ENCODE results near the gene STXBP6.

STXBP6 gene

GRCh38 chr14:25017562-25017961 is 32.4 kb downstream of the STXBP6 start:
- no peak overlapping the region for H3K4me3 ChIP-seq (ENCODE audit: low read length)
- DNase-seq (ENCODE audit: low read depth), result no peak
- no peak for TF ChIP-seq CTCF (conservative IDR thresholded peaks at IDR 0.05; ENCODE audit: low read length)

- H3K4me3 ChIP-seq (ENCODE audit: low read length), result no peak overlapping the region
- TF ChIP-seq CTCF (conservative IDR thresholded peaks at IDR 0.05; ENCODE audit: low read length), result no peak
- DNase-seq (ENCODE audit: low read depth), result no peak
Measured at GRCh38 chr14:25015761-25016160, 34.2 kb downstream of the STXBP6 start.

- TF ChIP-seq CTCF (conservative IDR thresholded peaks at IDR 0.05; ENCODE audit: low read length), result no peak
- no peak overlapping the region for H3K4me3 ChIP-seq (ENCODE audit: low read length)
- DNase-seq (ENCODE audit: low read depth), result no peak
Measured at GRCh38 chr14:25014440-25014839, 35.5 kb downstream of the STXBP6 start.

GRCh38 chr14:25011095-25011494 is 38.9 kb downstream of the STXBP6 start:
- H3K4me3 ChIP-seq (ENCODE audit: low read length), result no peak overlapping the region
- TF ChIP-seq CTCF (conservative IDR thresholded peaks at IDR 0.05; ENCODE audit: low read length), result no peak
- no peak for DNase-seq (ENCODE audit: low read depth)

- H3K4me3 ChIP-seq (ENCODE audit: low read length), result no peak overlapping the region
- no peak for TF ChIP-seq CTCF (conservative IDR thresholded peaks at IDR 0.05; ENCODE audit: low read length)
- DNase-seq (ENCODE audit: low read depth), result no peak
Measured at GRCh38 chr14:25010471-25010870, 39.5 kb downstream of the STXBP6 start.

GRCh38 chr14:25009891-25010290 is 40.1 kb downstream of the STXBP6 start:
- no peak overlapping the region for H3K4me3 ChIP-seq (ENCODE audit: low read length)
- TF ChIP-seq CTCF (conservative IDR thresholded peaks at IDR 0.05; ENCODE audit: low read length), result no peak

GRCh38 chr14:25007832-25008231 is 42.1 kb downstream of the STXBP6 start:
- DNase-seq (ENCODE audit: low read depth), result peak; percentile 22
- H3K4me3 ChIP-seq (ENCODE audit: low read length), result no peak overlapping the region
- no peak for TF ChIP-seq CTCF (conservative IDR thresholded peaks at IDR 0.05; ENCODE audit: low read length)

More at GRCh38 chr14:25009891-25010290, 40.1 kb downstream of the STXBP6 start:
- peak; percentile 63 for DNase-seq (ENCODE audit: low read depth)

All from AG10803 (cell line).